GM06990 (cell line): ENCODE results near the gene NEK10.
"Not testable (repeated sequence)": the region's sequence is repeated elsewhere in the genome, so short reads cannot be mapped to it uniquely, and the experiment has no call there.

Experiments
- DNase-seq: peaks from one replicate; pipeline ENCODE4 v3.0.0-alpha.2; 2011; ENCODE audit not compliant: insufficient read length; ENCODE audit errors: extremely low read depth
- H3K27me3 ChIP-seq: replicated peaks from 2 replicates; pipeline ENCODE4 v1.6.0; 2011; ENCODE audit warnings: low read length; ENCODE audit not compliant: control insufficient read depth, insufficient read depth
- H3K36me3 ChIP-seq: 2 replicates; pipeline ENCODE4 v1.5.1; 2011; ENCODE audit warnings: low read length; ENCODE audit not compliant: control insufficient read depth, insufficient read depth
- H3K4me3 ChIP-seq: replicated peaks from 2 replicates; pipeline ENCODE4 v1.5.1; 2011; ENCODE audit warnings: low read depth, mild to moderate bottlenecking, control low read depth, low read length
- CTCF ChIP-seq: IDR thresholded peaks from 2 replicates; pipeline ENCODE4 v1.5.1; 2011; ENCODE audit warnings: low read length, control low read depth, mild to moderate bottlenecking, inconsistent platforms; ENCODE audit not compliant: insufficient read depth, poor library complexity, severe bottlenecking

Gene NEK10

GRCh38 chr3:27302891-27303290, 66.3 kb downstream of the NEK10 start:
- no peak for TF ChIP-seq CTCF
- H3K36me3 ChIP-seq = no peaks in the 10 kb centered on the region
- H3K27me3 ChIP-seq = no peaks in the 10 kb centered on the region; the same call in 1 of the 2 replicates
- DNase-seq = no peak
- H3K4me3 ChIP-seq = no peak overlapping the region

- H3K36me3 ChIP-seq, H3K27me3 ChIP-seq, H3K4me3 ChIP-seq, DNase-seq: not testable (repeated sequence)
Observed at GRCh38 chr3:27298981-27299380, 70.2 kb downstream of the NEK10 start.

- Histone ChIP-seq H3K36me3 (no peaks in the 10 kb centered on the region), H3K4me3 (no peak overlapping the region), H3K27me3 (no peaks in the 10 kb centered on the region)
- TF ChIP-seq CTCF = no peak
- no peak for DNase-seq
Observed at GRCh38 chr3:27293939-27294338, 75.2 kb downstream of the NEK10 start.

- no peak for DNase-seq
- Histone ChIP-seq H3K36me3 (no peaks in the 10 kb centered on the region), H3K27me3 (no peaks in the 10 kb centered on the region), H3K4me3 (no peak overlapping the region)
- no peak for TF ChIP-seq CTCF
Observed at GRCh38 chr3:27290760-27291159, 78.4 kb downstream of the NEK10 start.

GRCh38 chr3:27289769-27290413, 79.3 kb downstream of the NEK10 start:
- H3K4me3 ChIP-seq = no peak overlapping the region
- H3K36me3 ChIP-seq = no peaks in the 10 kb centered on the region
- no peaks in the 10 kb centered on the region for H3K27me3 ChIP-seq
- DNase-seq = no peak
- TF ChIP-seq CTCF = no peak

GRCh38 chr3:27287052-27287451, 82.1 kb downstream of the NEK10 start:
- no peaks in the 10 kb centered on the region for H3K36me3 ChIP-seq
- TF ChIP-seq CTCF = no peak
- DNase-seq = no peak
- H3K27me3 ChIP-seq = no peaks in the 10 kb centered on the region
- H3K4me3 ChIP-seq = no peak overlapping the region

GRCh38 chr3:27286467-27286866, 82.7 kb downstream of the NEK10 start:
- H3K36me3 ChIP-seq, DNase-seq, H3K4me3 ChIP-seq, H3K27me3 ChIP-seq: not testable (repeated sequence)
